COR-L47 (cell line): ENCODE data around the gene DNMT3A.

ENCODE experiments used
- DNase-seq: peaks from one replicate; lab custom pipeline; 2025; lab: John Stamatoyannopoulos, UW

Gene DNMT3A

GRCh38 chr2:25305775-25306174 lies 36.0 kb downstream of the DNMT3A start:
- no peak for DNase-seq

- DNase-seq = no peak
Observed at GRCh38 chr2:25304826-25305596, 36.7 kb downstream of the DNMT3A start.

GRCh38 chr2:25304321-25304720 lies 37.4 kb downstream of the DNMT3A start:
- DNase-seq = no peak

- no peak for DNase-seq
Observed at GRCh38 chr2:25303633-25304236, 38.0 kb downstream of the DNMT3A start.

GRCh38 chr2:25302758-25303375 lies 38.9 kb downstream of the DNMT3A start:
- no peak for DNase-seq

GRCh38 chr2:25301453-25302352 lies 40.0 kb downstream of the DNMT3A start:
- DNase-seq = no peak

- DNase-seq = no peak
Observed at GRCh38 chr2:25300001-25300400, 41.7 kb downstream of the DNMT3A start.

GRCh38 chr2:25298776-25299431 lies 42.8 kb downstream of the DNMT3A start:
- no peak for DNase-seq

- DNase-seq = no peak
Observed at GRCh38 chr2:25297738-25298137, 44.0 kb downstream of the DNMT3A start.

GRCh38 chr2:25295621-25296020 lies 46.1 kb downstream of the DNMT3A start:
- DNase-seq = no peak

- peak; percentile 91 for DNase-seq
Observed at GRCh38 chr2:25294573-25295462, 46.9 kb downstream of the DNMT3A start.

GRCh38 chr2:25293958-25294562 lies 47.7 kb downstream of the DNMT3A start:
- DNase-seq = no peak

GRCh38 chr2:25293145-25293544 lies 48.6 kb downstream of the DNMT3A start:
- DNase-seq = no peak

- DNase-seq = no peak
Observed at GRCh38 chr2:25292408-25292807, 49.3 kb downstream of the DNMT3A start.

GRCh38 chr2:25290811-25291495 lies 50.8 kb downstream of the DNMT3A start:
- peak; percentile 66 for DNase-seq

- DNase-seq = no peak
Observed at GRCh38 chr2:25286723-25287483, 54.8 kb downstream of the DNMT3A start.

GRCh38 chr2:25286025-25286400 lies 55.7 kb downstream of the DNMT3A start:
- DNase-seq = no peak

- DNase-seq = no peak
Observed at GRCh38 chr2:25285265-25286024, 56.3 kb downstream of the DNMT3A start.
